Spleen (tissue), 11 donors: ENCODE data around the gene PACRG. TPM values are rescaled to one million over a fixed set of nuclear protein-coding genes. Genes with fewer than 3 reads are reported as not detected.

Experiments
- DNase-seq: peaks from one replicate; pipeline ENCODE4 v3.0.0-alpha.2; 2020
- H3K27ac ChIP-seq, 8 donors: fragments of 200-600 bp; sonication (generic) in 7 of 8; 1 replicate in 4 of 8; 2 replicates in 4 of 8; pipeline versions ENCODE4 v1.5.0 to v1.8.0; 2016 to 2021; ENCODE audit warnings: inconsistent platforms in 4 of 8, mild to moderate bottlenecking in 4 of 8, moderate library complexity in 1 of 8
- H3K27me3 ChIP-seq, 7 donors: fragments of 200-600 bp; sonication (generic) in 6 of 7; replicated peaks in 1 of 7; 1 replicate in 4 of 7; 2 replicates in 3 of 7; pipeline versions ENCODE4 v1.5.0 to v1.8.0; 2016 to 2021; ENCODE audit warnings: inconsistent platforms in 3 of 7, mild to moderate bottlenecking in 1 of 7
- H3K36me3 ChIP-seq, 6 donors: fragments of 200-600 bp; sonication (generic) in 5 of 6; 1 replicate in 4 of 6; 2 replicates in 2 of 6; pipeline versions ENCODE4 v1.5.0 to v1.8.0; 2016 to 2021; ENCODE audit warnings: inconsistent platforms in 2 of 6
- H3K4me1 ChIP-seq, 6 donors: fragments of 200-600 bp; sonication (generic) in 5 of 6; 1 replicate in 3 of 6; 2 replicates in 3 of 6; pipeline versions ENCODE4 v1.5.0 to v1.8.0; 2016 to 2021; ENCODE audit warnings: inconsistent platforms in 3 of 6
- H3K4me3 ChIP-seq, 8 donors: fragments of 200-600 bp; sonication (generic) in 7 of 8; 1 replicate in 4 of 8; 2 replicates in 4 of 8; pipeline versions ENCODE4 v1.5.0 to v1.8.0; 2016 to 2021; ENCODE audit warnings: inconsistent platforms in 4 of 8, mild to moderate bottlenecking in 4 of 8, moderate library complexity in 2 of 8
- H3K9me3 ChIP-seq, 8 donors: fragments of 200-600 bp; sonication (generic) in 7 of 8; 1 replicate in 4 of 8; 2 replicates in 4 of 8; pipeline versions ENCODE4 v1.5.0 to v1.8.0; 2016 to 2021; ENCODE audit warnings: inconsistent platforms in 4 of 8
- POLR2A ChIP-seq, 3 donors: fragments of 450-650 bp; IDR thresholded peaks; one replicate each; pipeline ENCODE4 v1.5.1; 2017; ENCODE audit warnings: antibody characterized with exemption in 3 of 3, mild to moderate bottlenecking in 1 of 3
- POLR2AphosphoS5 ChIP-seq, 3 donors: sonication (generic); formaldehyde crosslinking; IDR thresholded peaks; one replicate each; pipeline ENCODE4 v1.5.1; 2017; ENCODE audit warnings: antibody characterized with exemption in 3 of 3
- WGBS, 5 donors: extraction: QIAGEN DNeasy Blood & Tissue Kit in 3 of 5; methylation state at CpG; one replicate each; pipeline versions ENCODE4 v1.1.5 to v1.1.7; 2013 to 2018; 5-methylcytosine and 5-hydroxymethylcytosine counted together
- intact Hi-C: fragments of 100-400 bp; cut with DNase I; formaldehyde crosslinking; loops from one replicate; pipeline ENCODE4 v1.15.0; 2023; ENCODE audit warnings: low total_unique reads
- polyA plus RNA-seq, 3 donors: library from polyadenylated mRNA; stranded (reverse); fragments of 200-250 nt; gene quantifications; one replicate each; pipeline ENCODE4 v1.2.1, GENCODE V29; 2013
- total RNA-seq, 7 donors: library from RNA; depleted of rRNA in 3 of 7; stranded (reverse); fragments of >200 nt in 3 of 7; fragmentation: NEBNext Ultra II Directional in 4 of 7; extraction: Animal tissue kit (Norgen Biotek cat#: 25700) in 4 of 7; gene quantifications; one replicate each; pipeline versions ENCODE4 v1.1.0 to v1.2.1, GENCODE V29; 2016 to 2021
- TF ChIP-seq, protein P1 (sequence below), 11 experiments: fragments of 200-600 bp in 7 of 11; fragments of 450-650 bp in 4 of 11; sonication (generic) in 4 of 11; IDR thresholded peaks in 8 of 11; conservative IDR thresholded peaks in 3 of 11; 1 replicate in 7 of 11; 2 replicates in 4 of 11; pipeline versions ENCODE4 v1.4.0 to v1.8.0; 2016 to 2021; ENCODE audit warnings: antibody characterized with exemption in 11 of 11, inconsistent platforms in 4 of 11, mild to moderate bottlenecking in 1 of 11
- donor health status: healthy with polysubstance abuse.
- donor health status: DM: no; HTN: no; CAD: no; lungs with moderate emphysema.
- donor health status: DM: no; HTN: no; CAD: no.
- donor health status: Bipolar disorder and iron deficiency.
- donor health status: healthy.
- donor health status: DM: no; HTN: no; CAD: no.
- donor health status: DM: yes; HTN: yes; CAD: no.

Gene PACRG
- total and polyA plus RNA-seq, 10 donors, result 0.32 to 2.0 (median 1.0) TPM; not detected in 5

GRCh38 chr6:163199371-163199770 lies 471.6 kb downstream of the PACRG start:
- Histone ChIP-seq H3K27me3 (peaks cover 0 to 8% (median 0%) of the 10 kb centered on the region in 7 donors), H3K36me3 (no peaks in the 10 kb centered on the region), H3K4me1 (no peaks in the 10 kb centered on the region), H3K27ac (no peak overlapping the region), H3K9me3 (no peaks in the 10 kb centered on the region), H3K4me3 (no peak overlapping the region)
- 63 to 93% (median 84%) methylated on average over 4 of the region's 4 CpGs for WGBS, 5 donors
- no peak for DNase-seq
- intact Hi-C loops, result no loop called here
- TF ChIP-seq, protein P1, sequence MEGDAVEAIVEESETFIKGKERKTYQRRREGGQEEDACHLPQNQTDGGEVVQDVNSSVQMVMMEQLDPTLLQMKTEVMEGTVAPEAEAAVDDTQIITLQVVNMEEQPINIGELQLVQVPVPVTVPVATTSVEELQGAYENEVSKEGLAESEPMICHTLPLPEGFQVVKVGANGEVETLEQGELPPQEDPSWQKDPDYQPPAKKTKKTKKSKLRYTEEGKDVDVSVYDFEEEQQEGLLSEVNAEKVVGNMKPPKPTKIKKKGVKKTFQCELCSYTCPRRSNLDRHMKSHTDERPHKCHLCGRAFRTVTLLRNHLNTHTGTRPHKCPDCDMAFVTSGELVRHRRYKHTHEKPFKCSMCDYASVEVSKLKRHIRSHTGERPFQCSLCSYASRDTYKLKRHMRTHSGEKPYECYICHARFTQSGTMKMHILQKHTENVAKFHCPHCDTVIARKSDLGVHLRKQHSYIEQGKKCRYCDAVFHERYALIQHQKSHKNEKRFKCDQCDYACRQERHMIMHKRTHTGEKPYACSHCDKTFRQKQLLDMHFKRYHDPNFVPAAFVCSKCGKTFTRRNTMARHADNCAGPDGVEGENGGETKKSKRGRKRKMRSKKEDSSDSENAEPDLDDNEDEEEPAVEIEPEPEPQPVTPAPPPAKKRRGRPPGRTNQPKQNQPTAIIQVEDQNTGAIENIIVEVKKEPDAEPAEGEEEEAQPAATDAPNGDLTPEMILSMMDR (IDR thresholded peaks at IDR 0.05 in 8 of 11, conservative IDR thresholded peaks at IDR 0.05 in 3 of 11), result no peak
- no peak for TF ChIP-seq POLR2AphosphoS5 (IDR thresholded peaks at IDR 0.05)
- no peak for TF ChIP-seq POLR2A (IDR thresholded peaks at IDR 0.05)

DNA sequence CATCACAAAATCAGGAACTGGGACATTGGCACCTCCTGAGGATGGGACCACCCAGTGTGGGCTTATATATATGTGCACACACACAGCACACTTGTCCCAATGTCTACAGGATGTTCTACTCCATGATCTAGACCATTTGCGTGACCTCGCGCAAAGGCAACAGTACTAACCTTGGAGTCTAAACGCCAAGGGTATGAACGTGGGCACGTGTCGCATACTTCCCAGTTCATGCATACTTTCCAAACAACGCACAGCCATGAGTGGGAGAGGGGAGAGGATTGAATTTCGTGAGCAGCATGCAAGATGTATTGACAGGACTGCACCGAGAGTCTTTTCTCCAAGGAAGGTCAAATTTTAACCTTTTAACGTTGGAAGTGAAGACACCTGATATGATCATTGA lies 472.5 kb downstream of the PACRG start:
- peaks cover 0 to 2% (median 0%) of the 10 kb centered on the region in 8 donors for H3K9me3 ChIP-seq
- intact Hi-C loops, result no loop called here
- H3K27me3 ChIP-seq, result peaks cover 0 to 8% (median 0%) of the 10 kb centered on the region in 7 donors
- DNase-seq, result no peak
- H3K27ac ChIP-seq, result no peak overlapping the region
- H3K4me3 ChIP-seq, result no peak overlapping the region
- no peaks in the 10 kb centered on the region for H3K36me3 ChIP-seq
- WGBS, 5 donors, result 87 to 95% (median 91%) methylated on average over 11 of the region's 11 CpGs
- no peaks in the 10 kb centered on the region for H3K4me1 ChIP-seq
- TF ChIP-seq POLR2A (IDR thresholded peaks at IDR 0.05) (no peak), POLR2AphosphoS5 (IDR thresholded peaks at IDR 0.05) (no peak)
- TF ChIP-seq, protein P1 (IDR thresholded peaks at IDR 0.05 in 8 of 11, conservative IDR thresholded peaks at IDR 0.05 in 3 of 11), result no peak

DNA sequence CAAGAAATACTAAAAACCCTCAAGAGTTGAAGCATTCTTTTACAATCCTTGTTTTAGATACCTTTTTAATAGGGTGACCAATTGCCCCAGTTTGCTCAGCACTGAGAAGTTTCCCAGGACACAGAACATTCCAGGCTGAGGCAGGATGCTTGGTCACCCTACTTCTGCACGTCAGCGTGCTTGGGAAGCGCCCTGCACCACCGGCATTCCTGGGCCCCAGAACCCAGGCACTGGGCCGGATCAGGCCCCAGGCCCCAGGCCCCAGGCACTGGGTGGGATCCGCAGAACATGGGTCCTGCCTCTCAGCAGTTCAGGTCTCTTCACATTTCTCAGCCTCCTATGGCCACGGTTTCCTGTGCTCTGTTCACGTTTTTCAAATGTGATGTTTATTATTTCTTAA lies 472.9 kb downstream of the PACRG start:
- 84 to 91% (median 88%) methylated on average over 8 of the region's 8 CpGs for WGBS, 5 donors
- Histone ChIP-seq H3K4me3 (no peak overlapping the region), H3K27me3 (peaks cover 0 to 8% (median 0%) of the 10 kb centered on the region in 7 donors), H3K4me1 (no peaks in the 10 kb centered on the region), H3K9me3 (peaks cover 0 to 5% (median 0%) of the 10 kb centered on the region in 8 donors), H3K27ac (no peak overlapping the region), H3K36me3 (no peaks in the 10 kb centered on the region)
- TF ChIP-seq, protein P1 (IDR thresholded peaks at IDR 0.05 in 8 of 11, conservative IDR thresholded peaks at IDR 0.05 in 3 of 11), result no peak
- TF ChIP-seq POLR2AphosphoS5 (IDR thresholded peaks at IDR 0.05) (no peak), POLR2A (IDR thresholded peaks at IDR 0.05) (no peak)
- no peak for DNase-seq
- intact Hi-C loops, result no loop called here

DNA sequence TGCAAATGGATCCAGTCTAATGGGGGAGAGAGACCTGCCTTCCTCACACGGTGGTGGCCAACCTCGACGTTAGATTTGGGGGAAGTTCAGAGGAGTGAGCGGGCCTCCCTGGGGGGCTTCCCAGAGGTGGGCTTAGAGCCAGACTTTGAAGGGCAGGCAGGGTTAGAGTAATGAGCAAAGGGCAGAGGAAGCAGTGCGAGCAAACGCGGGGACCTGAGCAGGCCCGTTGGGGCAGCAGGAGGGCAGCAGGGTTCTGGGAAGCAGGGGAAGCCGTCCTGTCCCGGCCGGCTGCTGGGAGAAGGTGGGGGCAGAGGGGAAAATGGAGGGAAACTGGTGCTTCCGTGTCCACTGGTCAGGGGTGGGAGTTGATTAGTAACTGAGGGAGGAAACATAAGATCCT lies 474.1 kb downstream of the PACRG start:
- Histone ChIP-seq H3K9me3 (peaks cover 0 to 12% (median 0%) of the 10 kb centered on the region in 8 donors), H3K27me3 (peaks cover 0 to 8% (median 0%) of the 10 kb centered on the region in 7 donors), H3K27ac (no peak overlapping the region), H3K4me3 (no peak overlapping the region), H3K4me1 (no peaks in the 10 kb centered on the region), H3K36me3 (no peaks in the 10 kb centered on the region)
- WGBS, 5 donors, result 80 to 90% (median 85%) methylated on average over 12 of the region's 12 CpGs
- no peak for DNase-seq
- intact Hi-C loops, result no loop called here
- TF ChIP-seq POLR2AphosphoS5 (IDR thresholded peaks at IDR 0.05) (no peak), POLR2A (IDR thresholded peaks at IDR 0.05) (no peak)
- TF ChIP-seq, protein P1 (IDR thresholded peaks at IDR 0.05 in 8 of 11, conservative IDR thresholded peaks at IDR 0.05 in 3 of 11), result no peak
